Ramos (cell line): ENCODE data around the gene CST4.
"Not testable (repeated sequence)": the region's sequence is repeated elsewhere in the genome, so short reads cannot be mapped to it uniquely, and the experiment has no call there.

Experiments
- in situ Hi-C: fragments of 300-500 bp; cut with MboI; formaldehyde crosslinking; loops from one replicate; pipeline ENCODE4 v1.14.3; 2022; ENCODE audit warnings: low sequenced_read_pairs; ENCODE audit not compliant: unreplicated experiment

The CST4 gene

DNA sequence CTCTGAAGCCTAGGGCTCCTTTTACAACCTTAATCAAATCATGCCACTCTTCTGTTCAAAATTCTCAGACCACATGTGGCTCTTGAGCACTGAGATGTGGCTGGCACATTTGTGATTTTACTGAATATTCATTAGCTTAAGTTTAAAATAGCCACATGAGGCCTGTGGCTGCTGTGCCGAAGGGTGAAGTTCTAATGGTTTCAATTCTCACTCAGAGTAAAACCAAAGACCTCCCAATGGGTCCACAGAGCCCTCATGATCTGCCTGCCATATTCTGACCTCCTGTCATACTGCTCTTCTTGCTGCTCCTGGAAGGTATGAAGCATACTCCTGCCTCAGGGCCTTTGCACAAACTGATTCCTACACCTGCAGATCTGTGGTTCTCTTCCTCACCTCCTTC is 43.3 kb downstream of the CST4 start:
- in situ Hi-C loops: no loop called here

DNA sequence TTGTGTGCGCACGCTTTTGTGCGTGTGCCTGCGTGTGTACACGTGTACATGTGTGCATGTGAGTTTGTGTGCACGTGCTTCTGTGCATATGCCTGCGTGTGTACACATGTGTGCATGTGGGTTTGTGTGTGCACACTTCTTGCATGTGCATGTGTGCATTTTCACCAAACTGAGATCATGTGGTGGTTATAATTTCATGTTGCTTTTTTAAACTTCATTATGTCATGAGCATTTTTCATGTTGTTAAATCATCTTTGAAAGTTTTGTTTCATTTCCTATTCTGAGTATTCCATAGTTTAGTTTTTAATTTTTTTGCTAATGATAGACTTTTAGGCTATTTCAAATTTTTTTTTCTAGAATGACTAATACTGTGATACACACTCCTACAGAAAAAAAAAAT is 44.7 kb downstream of the CST4 start:
- in situ Hi-C loops: no loop called here

DNA sequence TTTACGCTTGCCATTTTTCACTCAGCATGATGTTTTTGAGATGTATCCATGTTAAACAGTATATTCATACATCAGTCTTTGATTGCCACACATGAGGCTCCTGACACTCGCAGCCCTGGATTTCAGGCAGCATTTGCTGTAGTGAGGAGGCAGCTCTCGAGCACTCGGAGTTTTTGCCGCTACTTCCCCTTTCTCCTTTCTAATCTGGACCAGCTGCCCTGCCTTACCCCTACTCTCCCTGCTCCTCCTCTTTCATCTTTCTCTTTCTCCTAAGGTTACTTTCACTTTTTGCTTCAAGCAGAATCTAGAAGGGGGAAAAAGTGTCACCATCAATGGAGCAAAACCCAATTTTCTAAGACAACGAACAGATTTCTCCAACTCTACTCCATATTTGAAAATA is 45.2 kb downstream of the CST4 start:
- in situ Hi-C loops: no loop called here

DNA sequence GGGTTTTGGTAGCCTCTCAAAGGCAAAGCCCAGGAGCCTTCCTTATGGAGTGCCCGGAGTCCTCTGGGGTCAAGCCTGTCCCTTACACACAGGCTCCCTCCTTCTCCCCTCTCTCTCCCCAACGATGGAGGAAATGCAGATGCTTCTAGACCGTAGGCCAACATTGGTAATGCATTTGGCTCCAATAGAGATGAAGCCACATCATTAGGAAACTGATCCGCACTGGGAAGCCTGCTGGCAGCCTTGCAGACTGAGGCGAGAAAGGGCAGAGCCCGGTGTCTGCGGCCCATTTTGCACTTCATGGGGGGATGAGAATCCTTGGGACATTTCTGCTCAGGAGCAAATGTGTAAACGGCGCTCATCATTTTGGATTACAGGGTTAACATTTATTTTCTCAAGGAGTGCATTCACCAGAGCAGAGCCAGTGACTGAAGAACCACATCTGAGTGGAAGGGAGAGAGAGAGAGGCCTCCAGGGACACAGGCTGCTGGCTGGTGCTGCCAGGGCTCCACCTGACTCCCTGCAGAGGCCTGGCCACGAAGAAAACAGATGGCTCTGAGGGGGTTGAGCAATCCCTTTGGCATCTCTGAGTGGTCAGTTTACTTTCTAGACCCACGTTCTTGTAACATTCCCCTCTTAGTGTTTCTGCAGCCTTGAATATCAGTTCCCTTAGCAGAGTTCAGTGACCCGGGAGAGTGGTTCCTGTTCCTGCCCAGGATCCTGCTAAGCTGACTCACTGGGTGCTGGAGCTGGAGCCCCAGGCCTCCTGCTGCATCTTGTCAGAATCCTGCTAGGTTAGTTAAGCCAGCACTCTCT is 46.7 kb downstream of the CST4 start:
- in situ Hi-C loops: no loop called here

DNA sequence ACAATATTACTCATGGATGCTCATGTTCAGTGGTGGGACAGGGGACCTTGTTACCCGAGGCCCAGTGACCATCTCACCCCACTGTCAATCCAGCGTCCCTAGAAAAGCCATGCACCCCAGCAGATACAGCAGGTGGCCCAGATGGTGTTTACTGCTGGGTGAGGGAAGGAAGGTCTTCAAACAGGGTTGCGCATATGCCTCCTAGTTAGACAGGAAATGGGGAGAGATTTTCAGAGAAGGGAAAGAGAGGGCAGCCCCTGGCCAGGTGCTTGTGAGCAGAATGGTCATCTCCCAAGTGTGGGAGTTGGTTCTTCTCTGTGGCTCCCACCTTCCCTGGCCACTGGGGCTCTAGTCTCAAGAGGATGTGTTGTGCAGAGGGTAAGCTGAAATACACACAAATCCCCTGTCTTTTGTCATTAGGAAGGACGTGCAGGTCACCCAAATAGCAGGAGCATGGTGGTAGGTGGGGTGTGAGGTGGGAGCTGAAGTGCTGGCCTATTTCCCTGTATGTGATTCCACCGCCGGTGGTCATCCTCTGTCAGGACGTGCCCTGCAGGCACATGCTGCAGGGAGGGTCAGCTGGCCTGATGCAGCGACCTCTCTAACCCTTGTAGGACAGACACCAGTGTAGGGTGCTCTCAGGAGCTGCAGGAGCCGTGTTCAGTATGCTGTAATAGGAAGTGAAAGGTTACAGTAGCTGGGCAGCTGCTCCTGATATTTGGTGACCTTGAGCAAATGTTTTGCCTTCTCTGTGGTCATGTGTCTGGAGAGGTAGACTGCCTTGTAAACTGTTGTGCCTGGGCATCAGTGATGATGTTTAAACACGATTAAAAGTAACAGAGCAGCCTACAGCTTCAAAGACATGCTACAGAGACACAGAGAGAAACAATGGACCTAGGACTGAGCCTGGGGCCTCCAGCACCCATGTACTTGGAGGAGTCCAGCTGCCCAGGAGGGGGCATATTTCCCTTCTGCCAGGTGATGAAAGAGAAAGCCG is 47.9 kb downstream of the CST4 start:
- in situ Hi-C loops: no loop called here

DNA sequence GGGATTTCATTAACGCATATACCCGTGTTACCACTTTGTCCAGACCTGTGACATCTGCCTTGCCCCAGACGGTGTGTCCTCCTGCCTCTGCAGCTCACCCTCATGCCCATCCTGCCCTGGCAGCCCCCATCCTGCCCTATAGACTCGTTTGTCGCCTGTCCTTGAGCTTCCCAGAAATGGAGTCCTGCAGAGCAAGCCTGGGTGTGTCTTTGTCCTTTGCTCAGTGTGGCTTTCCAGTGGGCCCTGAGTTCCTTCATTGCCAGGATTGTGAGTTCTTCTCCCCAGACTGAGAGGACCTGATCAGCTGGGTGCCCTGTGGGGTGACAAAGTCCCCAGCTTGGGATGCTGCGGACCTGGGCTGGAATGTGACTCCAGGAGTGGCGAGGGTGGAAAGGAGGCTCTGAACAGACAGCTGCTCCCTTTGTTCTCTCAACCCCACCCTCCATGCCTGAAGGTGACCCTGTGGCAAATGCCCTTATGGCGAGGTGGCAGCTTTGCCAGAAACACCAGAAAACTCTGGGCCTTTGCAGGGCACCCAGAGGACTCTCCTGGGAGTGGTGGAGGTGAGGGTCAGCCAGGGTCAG is 48.7 kb downstream of the CST4 start:
- in situ Hi-C loops: no loop called here

DNA sequence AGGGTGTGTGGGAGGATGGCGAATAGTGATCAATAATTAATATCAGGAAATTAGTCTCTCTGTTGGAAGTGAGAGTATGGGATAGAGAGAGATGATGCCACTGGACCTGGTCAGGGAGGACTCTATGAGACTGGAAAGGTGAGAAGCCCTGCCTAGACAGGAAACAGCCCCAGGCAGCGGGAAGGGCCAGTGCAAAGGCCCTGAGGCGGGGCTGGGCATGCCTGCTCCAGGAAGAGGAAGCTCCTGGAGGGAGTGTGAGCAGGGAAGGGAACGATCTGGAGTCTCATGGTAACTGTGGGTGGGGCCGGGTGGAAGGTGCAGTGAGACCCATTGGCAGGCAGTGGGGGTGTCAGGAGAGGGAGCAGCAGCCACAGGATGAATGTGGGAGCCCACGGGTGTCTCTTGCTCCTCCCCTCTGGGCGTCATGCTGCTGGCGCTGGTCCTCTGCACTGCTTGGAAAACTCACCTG is 49.3 kb downstream of the CST4 start:
- in situ Hi-C loops: no loop called here

DNA sequence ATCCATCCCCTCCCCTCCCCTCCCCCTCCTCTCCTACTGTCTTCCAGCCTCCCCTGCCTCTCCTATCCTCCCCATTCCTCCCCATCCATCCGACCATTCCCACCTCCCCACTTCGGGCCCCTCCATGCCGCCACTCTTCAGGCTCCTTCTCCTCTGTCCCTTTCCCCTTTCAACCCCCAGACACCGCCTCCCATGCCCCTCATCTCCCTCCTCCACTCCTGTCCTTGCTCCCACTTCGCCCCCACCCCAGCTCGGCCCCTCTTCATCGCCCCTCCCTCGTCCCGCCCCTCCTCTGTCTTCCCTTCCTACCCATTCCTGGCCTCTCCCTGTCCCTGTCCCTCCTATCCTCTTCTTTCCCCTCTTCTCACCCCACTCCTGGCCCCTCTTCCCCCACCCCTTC is 50.5 kb downstream of the CST4 start:
- in situ Hi-C loops: no loop called here

DNA sequence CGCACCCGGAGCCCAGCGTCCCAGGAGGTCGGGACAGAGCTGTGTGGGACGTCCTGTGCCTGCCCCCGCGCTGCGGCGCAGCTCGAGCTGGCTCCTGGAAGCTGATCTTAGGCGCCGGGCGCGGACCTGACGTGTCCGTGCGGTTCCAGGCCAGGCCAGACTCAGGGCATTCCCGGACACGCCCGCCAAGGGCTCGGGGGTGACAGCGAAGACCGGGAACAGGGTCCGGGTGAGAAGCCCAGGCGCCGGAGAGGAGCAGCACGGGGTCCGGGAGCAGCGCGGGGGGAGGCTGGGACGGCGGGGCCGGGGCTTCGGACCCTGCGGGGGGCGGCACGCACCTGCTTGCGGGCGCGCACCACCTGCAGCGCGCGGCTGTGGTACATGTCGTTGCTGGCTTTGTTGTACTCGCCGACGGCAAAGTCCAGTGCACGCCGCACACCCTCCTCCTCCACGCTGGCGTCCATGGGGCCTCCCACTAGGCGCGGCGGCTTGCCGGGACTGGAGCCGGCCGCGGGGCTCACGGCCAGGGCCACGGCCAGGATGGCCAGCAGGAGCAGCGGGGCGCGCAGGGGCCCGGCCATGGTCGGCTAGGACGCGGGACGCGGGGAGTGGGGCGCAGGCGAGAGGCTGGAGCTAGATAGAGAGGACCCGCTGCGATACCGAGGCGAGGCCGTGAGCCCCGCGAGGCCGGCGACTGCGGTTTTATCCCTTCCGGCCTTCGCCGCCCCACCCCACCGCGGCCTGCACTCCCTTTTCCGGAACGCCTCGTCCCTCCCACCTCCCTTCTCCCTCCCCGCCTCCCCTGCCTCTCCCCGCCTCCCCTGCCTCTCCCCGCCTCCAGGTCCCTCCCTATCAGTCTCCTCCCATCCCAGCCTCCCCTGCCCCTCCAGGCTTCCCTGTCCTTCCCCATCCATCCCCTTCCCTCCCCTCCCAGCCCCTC is 51.3 kb downstream of the CST4 start, which contains the start of gene CST3:
TSS of gene CST3 (minus strand) at position 674 of the 940 bp plus-strand sequence. CDS start at position 581, 93 bp downstream.
- in situ Hi-C loops: no loop called here

DNA sequence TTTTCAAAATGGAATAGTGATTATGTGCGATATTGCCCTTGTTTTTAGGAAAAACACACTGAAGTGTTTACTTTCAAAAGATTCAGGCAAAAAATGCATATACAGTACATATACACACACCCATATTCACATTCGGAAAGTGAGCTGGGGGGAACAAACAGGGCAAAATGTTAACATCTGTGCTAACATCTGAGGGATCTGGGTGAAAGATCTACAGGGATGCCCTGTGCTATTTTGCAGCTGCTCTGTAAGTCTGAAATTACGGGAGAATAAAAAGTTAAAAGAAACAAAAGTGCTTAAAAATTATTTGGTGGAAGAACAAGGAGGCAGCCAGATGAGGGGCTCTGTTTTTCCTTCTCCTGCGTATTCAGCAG is 51.9 kb downstream of the CST4 start:
- in situ Hi-C loops: no loop called here

DNA sequence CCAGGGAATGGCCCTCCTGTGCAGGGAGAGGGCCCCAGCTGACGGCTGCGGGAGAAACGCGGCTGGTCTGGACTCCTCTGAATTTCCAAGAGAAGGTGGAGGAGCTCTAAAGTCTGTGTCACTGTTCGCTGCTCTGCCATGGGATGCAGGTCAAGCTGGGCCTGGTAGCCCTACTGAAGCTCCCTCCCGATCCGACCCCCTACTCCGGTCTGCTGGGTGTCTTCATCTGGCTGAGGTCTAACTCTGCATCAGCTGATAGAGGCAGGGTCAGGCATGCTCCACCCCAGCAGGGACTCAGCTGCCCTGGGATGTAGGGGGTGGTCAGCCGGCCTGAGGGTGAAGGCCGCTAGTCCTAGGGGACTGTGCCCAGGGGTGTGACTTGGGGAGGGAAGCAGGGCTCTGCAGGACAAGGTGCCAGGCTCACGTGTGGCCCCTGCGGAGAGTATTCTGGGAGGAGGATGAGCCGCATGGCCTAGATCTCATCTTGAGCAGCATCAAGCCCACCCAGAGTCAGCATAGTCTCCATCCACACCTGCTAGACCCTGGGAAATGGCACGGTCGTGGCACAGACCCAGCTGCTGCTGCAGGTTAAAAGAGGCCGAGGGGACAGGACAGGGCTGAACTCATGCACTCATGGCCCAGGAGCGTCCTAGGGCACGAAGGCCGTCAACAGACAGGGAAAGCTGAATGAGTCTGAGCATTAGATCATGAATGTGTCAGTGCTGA is 52.5 kb downstream of the CST4 start:
- in situ Hi-C loops: no loop called here

DNA sequence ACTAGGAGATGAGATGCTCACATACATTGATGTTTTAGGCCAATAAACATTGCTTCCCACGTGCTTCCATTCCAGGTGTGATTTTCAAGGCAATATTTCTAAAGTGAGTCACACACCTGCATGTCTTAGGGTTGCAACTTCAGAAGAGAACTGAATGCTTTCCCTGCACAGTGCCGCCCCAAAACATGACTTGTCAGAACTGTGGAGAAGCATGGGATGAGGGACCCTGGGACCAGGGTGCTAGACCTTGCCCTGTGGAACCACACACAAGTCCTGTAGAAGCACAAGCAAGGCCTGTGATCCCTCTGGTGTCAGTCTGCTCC is 53.1 kb downstream of the CST4 start:
- in situ Hi-C loops: not testable (repeated sequence)
